HepG2 (cell line): ENCODE measurements around the gene BTF3L4. TPM values are rescaled to one million over a fixed set of nuclear protein-coding genes. Genes with fewer than 3 reads are reported as not detected.

Source experiments
- CENPT ChIP-seq: sonication (generic); formaldehyde crosslinking; IDR thresholded peaks from 2 replicates; pipeline ENCODE4 v1.8.0; 2022; ENCODE audit warnings: low read depth, mild to moderate bottlenecking, moderate library complexity, missing genetic modification reagents
- EED ChIP-seq: sonication (generic); formaldehyde crosslinking; IDR thresholded peaks from 2 replicates; pipeline ENCODE4 v1.5.0; 2020; ENCODE audit warnings: mild to moderate bottlenecking, missing genetic modification reagents
- EZH2 ChIP-seq: conservative IDR thresholded peaks from 2 replicates; pipeline ENCODE4 v1.6.1; 2012; ENCODE audit warnings: mild to moderate bottlenecking, low read depth, low read length, moderate library complexity
- GPBP1L1 ChIP-seq: sonication (generic); formaldehyde crosslinking; IDR thresholded peaks from 2 replicates; pipeline ENCODE4 v1.5.0; 2020; ENCODE audit warnings: mild to moderate bottlenecking, missing genetic modification reagents
- GZF1 ChIP-seq: sonication (generic); formaldehyde crosslinking; IDR thresholded peaks from 2 replicates; pipeline ENCODE4 v1.5.1; 2020; ENCODE audit warnings: mild to moderate bottlenecking, missing genetic modification reagents
- HIVEP1 ChIP-seq: sonication (generic); formaldehyde crosslinking; IDR thresholded peaks from 2 replicates; pipeline ENCODE4 v1.4.0; 2020; ENCODE audit warnings: mild to moderate bottlenecking, missing genetic modification reagents
- LRRFIP1 ChIP-seq: sonication (generic); formaldehyde crosslinking; conservative IDR thresholded peaks from 2 replicates; pipeline ENCODE4 v1.4.0; 2020; ENCODE audit warnings: missing genetic modification reagents
- NFYB ChIP-seq: sonication (generic); formaldehyde crosslinking; IDR thresholded peaks from 2 replicates; pipeline ENCODE4 v1.4.0; 2020; ENCODE audit warnings: missing genetic modification reagents
- PAF1 ChIP-seq: IDR thresholded peaks from 2 replicates; pipeline ENCODE4 v1.6.1; 2016; ENCODE audit warnings: missing genetic modification reagents, missing compliant biosample characterization
- PLRG1 ChIP-seq: fragments of 450-650 bp; conservative IDR thresholded peaks from 2 replicates; pipeline ENCODE4 v1.6.1; 2016
- RARG ChIP-seq: sonication (generic); formaldehyde crosslinking; IDR thresholded peaks from 2 replicates; pipeline ENCODE4 v1.4.0; 2020; ENCODE audit warnings: low read depth, mild to moderate bottlenecking, missing genetic modification reagents
- RBAK ChIP-seq: sonication (generic); formaldehyde crosslinking; IDR thresholded peaks from 2 replicates; pipeline ENCODE4 v1.5.1; 2020; ENCODE audit warnings: mild to moderate bottlenecking, missing genetic modification reagents
- SATB2 ChIP-seq: sonication (generic); formaldehyde crosslinking; IDR thresholded peaks from 2 replicates; pipeline ENCODE4 v1.5.0; 2020; ENCODE audit warnings: missing genetic modification reagents
- SP1 ChIP-seq, 2 experiments: fragments of 450-650 bp in 1 of 2; sonication (generic) in 1 of 2; formaldehyde crosslinking in 1 of 2; IDR thresholded peaks; 2 replicates each; pipeline versions ENCODE4 v1.4.0 to v1.6.1; 2016 to 2020; ENCODE audit warnings: missing genetic modification reagents in 1 of 2
- TERF1 ChIP-seq: sonication (generic); formaldehyde crosslinking; IDR thresholded peaks from 2 replicates; pipeline ENCODE4 v1.8.0; 2022; ENCODE audit warnings: mild to moderate bottlenecking, missing genetic modification reagents, moderate library complexity
- ZBTB44 ChIP-seq: sonication (generic); formaldehyde crosslinking; IDR thresholded peaks from 2 replicates; pipeline ENCODE4 v1.4.0; 2020; ENCODE audit warnings: missing genetic modification reagents
- ZNF383 ChIP-seq: sonication (generic); formaldehyde crosslinking; IDR thresholded peaks from 2 replicates; pipeline ENCODE4 v1.4.0; 2020; ENCODE audit warnings: missing genetic modification reagents, mild to moderate bottlenecking, borderline replicate concordance
- ZNF550 ChIP-seq: sonication (generic); formaldehyde crosslinking; IDR thresholded peaks from 2 replicates; pipeline ENCODE4 v1.4.0; 2020; ENCODE audit warnings: mild to moderate bottlenecking, missing genetic modification reagents, borderline replicate concordance
- ZNF678 ChIP-seq: sonication (generic); formaldehyde crosslinking; IDR thresholded peaks from 2 replicates; pipeline ENCODE4 v1.4.0; 2020; ENCODE audit warnings: mild to moderate bottlenecking, missing genetic modification reagents
- ZNF883 ChIP-seq: sonication (generic); formaldehyde crosslinking; IDR thresholded peaks from 2 replicates; pipeline ENCODE4 v1.5.1; 2020; ENCODE audit warnings: mild to moderate bottlenecking, missing genetic modification reagents; ENCODE audit errors: not compliant biosample characterization
- polyA plus RNA-seq, 8 experiments: library from polyadenylated mRNA; depleted of rRNA in 3 of 8; stranded (reverse) in 7 of 8; unstranded in 1 of 8; fragments of >200 nt; fragmentation: Illumina TruSeq in 4 of 8; extraction: Trizol in 4 of 8; gene quantifications; 2 replicates each; pipeline versions ENCODE4 v1.2.1 to v1.2.3, GENCODE V29; 2011 to 2016; ENCODE audit warnings: low read depth in 4 of 8, missing spikeins in 1 of 8, mixed read lengths in 1 of 8; ENCODE audit not compliant: insufficient read depth in 1 of 8
- total RNA-seq, 5 experiments: library from RNA; depleted of rRNA; stranded (reverse); fragments of >200 nt; fragmentation: Illumina TruSeq; extraction: Trizol; gene quantifications; 2 replicates each; pipeline ENCODE4 v1.2.3, GENCODE V29; 2016; ENCODE audit warnings: low read depth in 1 of 5
- TF ChIP-seq, protein P1 (sequence below): sonication (generic); formaldehyde crosslinking; IDR thresholded peaks from 2 replicates; pipeline ENCODE4 v1.8.1; 2022; ENCODE audit warnings: low read depth, mild to moderate bottlenecking, missing genetic modification reagents

BTF3L4 gene
- total and polyA plus RNA-seq, 2 of the 13 experiments (the other 11 are each of a cell fraction or from before 2014, with no cell fraction given), result 59.0 to 74.3 TPM

GRCh38 chr1:52098139-52098871 is 42.2 kb downstream of the BTF3L4 start (continued):
- no peak for TF ChIP-seq TERF1
- TF ChIP-seq CENPT (CRISPR knock-in tag), result no peak
- TF ChIP-seq NFYB (CRISPR knock-in tag), result no peak
- TF ChIP-seq ZNF550 (CRISPR knock-in tag), result no peak
- no peak for TF ChIP-seq ZNF678 (CRISPR knock-in tag)
- TF ChIP-seq HIVEP1 (CRISPR knock-in tag), result no peak
- TF ChIP-seq GZF1 (CRISPR knock-in tag), result no peak
- TF ChIP-seq PLRG1, result no peak
- TF ChIP-seq EZH2, result no peak
- no peak for TF ChIP-seq RBAK
- no peak for TF ChIP-seq SP1 (IDR thresholded peaks at IDR 0.05)
- no peak for TF ChIP-seq SP1 (CRISPR knock-in tag; IDR thresholded peaks at IDR 0.05)
- TF ChIP-seq SATB2 (CRISPR knock-in tag), result no peak
- TF ChIP-seq EED (CRISPR knock-in tag), result no peak
- no peak for TF ChIP-seq GPBP1L1 (CRISPR knock-in tag)
- no peak for TF ChIP-seq ZNF383 (CRISPR knock-in tag)
- no peak for TF ChIP-seq LRRFIP1
- no peak for TF ChIP-seq RARG (CRISPR knock-in tag)
- TF ChIP-seq ZNF883, result no peak
- TF ChIP-seq ZBTB44, result no peak
- TF ChIP-seq, protein P1, sequence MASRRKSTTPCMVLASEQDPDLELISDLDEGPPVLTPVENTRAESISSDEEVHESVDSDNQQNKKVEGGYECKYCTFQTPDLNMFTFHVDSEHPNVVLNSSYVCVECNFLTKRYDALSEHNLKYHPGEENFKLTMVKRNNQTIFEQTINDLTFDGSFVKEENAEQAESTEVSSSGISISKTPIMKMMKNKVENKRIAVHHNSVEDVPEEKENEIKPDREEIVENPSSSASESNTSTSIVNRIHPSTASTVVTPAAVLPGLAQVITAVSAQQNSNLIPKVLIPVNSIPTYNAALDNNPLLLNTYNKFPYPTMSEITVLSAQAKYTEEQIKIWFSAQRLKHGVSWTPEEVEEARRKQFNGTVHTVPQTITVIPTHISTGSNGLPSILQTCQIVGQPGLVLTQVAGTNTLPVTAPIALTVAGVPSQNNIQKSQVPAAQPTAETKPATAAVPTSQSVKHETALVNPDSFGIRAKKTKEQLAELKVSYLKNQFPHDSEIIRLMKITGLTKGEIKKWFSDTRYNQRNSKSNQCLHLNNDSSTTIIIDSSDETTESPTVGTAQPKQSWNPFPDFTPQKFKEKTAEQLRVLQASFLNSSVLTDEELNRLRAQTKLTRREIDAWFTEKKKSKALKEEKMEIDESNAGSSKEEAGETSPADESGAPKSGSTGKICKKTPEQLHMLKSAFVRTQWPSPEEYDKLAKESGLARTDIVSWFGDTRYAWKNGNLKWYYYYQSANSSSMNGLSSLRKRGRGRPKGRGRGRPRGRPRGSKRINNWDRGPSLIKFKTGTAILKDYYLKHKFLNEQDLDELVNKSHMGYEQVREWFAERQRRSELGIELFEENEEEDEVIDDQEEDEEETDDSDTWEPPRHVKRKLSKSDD, result no peak
- TF ChIP-seq PAF1 (CRISPR knock-in tag), result no peak
